Measurements from ENCODE around the gene GRIP2.

DNA sequence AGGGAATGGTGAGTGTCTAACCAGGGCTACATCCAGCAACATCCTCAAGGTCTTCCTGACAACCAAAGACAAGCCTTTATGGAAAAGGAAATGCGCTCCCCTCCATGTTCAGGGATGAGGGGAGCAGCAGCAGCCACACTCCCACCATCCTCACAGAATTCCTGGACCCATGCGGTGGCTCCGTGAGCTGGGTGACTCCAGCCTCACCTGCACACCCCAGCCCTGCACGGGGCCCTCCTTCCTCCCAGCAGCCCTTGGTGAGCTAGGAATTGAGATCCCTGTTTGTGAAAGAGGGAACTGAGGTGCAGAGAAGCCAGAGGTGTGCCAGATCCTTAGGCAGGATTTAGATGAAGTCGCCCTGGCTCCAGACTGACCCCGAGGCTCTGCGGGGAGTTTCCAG is 52.3 kb downstream of the GRIP2 start:
- TF ChIP-seq, protein P1, sequence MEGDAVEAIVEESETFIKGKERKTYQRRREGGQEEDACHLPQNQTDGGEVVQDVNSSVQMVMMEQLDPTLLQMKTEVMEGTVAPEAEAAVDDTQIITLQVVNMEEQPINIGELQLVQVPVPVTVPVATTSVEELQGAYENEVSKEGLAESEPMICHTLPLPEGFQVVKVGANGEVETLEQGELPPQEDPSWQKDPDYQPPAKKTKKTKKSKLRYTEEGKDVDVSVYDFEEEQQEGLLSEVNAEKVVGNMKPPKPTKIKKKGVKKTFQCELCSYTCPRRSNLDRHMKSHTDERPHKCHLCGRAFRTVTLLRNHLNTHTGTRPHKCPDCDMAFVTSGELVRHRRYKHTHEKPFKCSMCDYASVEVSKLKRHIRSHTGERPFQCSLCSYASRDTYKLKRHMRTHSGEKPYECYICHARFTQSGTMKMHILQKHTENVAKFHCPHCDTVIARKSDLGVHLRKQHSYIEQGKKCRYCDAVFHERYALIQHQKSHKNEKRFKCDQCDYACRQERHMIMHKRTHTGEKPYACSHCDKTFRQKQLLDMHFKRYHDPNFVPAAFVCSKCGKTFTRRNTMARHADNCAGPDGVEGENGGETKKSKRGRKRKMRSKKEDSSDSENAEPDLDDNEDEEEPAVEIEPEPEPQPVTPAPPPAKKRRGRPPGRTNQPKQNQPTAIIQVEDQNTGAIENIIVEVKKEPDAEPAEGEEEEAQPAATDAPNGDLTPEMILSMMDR (IDR thresholded peaks at IDR 0.05; ENCODE audit: poor library complexity), result no peak
- no peak for TF ChIP-seq EZH2phosphoT487 (IDR thresholded peaks at IDR 0.05; ENCODE audit: low read depth, severe bottlenecking, unreplicated experiment)

Measured in hepatocyte (in vitro differentiated cells).